ENCODE results near the gene JSRP1.

DNA sequence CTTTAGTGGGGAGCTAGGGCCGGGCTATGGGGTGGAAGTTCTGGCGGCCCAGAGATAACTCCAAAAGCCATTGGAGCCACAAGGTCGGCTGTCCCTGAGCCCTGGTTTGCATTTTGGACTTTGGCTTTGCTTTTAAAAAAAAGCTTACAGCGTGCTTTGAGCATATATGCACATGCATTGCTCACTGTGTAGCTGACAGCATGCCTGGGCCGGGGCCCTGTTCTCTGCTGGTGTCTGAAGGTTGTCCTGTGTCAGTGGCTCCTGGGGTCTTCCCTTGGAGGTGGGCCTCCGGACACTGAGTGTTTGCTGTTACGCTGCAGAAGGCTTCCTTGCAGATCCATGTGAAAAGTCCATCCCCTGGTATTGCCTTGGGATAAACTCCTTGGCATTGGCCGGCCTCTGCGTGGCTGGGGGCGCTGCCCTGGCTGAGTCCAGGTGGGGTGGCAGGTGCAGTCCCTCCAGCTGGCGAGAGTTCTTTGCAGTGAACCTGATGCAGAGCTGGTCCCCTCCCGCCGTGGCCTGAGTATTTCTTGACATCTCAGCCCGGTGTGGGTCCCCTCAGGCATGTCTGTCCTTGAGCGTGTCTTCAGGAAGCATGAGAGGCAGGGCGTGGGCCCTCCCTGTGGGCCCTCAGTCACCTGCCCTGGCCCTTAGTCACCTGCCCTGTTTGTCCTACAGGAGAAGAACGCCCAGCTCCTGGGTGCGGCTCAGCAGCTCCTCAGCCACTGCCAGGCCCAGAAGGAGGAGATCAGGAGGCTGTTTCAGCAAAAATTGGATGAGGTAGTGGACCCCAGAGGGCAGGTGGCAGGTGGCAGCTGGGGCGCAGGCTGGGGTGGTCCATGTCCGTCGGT is 43.1 kb downstream of the JSRP1 start:
- TF ChIP-seq, protein P1, sequence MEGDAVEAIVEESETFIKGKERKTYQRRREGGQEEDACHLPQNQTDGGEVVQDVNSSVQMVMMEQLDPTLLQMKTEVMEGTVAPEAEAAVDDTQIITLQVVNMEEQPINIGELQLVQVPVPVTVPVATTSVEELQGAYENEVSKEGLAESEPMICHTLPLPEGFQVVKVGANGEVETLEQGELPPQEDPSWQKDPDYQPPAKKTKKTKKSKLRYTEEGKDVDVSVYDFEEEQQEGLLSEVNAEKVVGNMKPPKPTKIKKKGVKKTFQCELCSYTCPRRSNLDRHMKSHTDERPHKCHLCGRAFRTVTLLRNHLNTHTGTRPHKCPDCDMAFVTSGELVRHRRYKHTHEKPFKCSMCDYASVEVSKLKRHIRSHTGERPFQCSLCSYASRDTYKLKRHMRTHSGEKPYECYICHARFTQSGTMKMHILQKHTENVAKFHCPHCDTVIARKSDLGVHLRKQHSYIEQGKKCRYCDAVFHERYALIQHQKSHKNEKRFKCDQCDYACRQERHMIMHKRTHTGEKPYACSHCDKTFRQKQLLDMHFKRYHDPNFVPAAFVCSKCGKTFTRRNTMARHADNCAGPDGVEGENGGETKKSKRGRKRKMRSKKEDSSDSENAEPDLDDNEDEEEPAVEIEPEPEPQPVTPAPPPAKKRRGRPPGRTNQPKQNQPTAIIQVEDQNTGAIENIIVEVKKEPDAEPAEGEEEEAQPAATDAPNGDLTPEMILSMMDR (conservative IDR thresholded peaks at IDR 0.05 in 1 of 2, IDR thresholded peaks at IDR 0.05 in 1 of 2; ENCODE audit: low read depth in 1 of 2, low read length in 2 of 2), result no peak
- TF ChIP-seq EZH2 (IDR thresholded peaks at IDR 0.05; ENCODE audit: low read length, missing control alignments), result no peak

Measured in fibroblast of lung (primary cell).